Left renal pelvis (tissue), 4 donors: Measurements from ENCODE around the gene PDLIM4. TPM values are rescaled to one million over a fixed set of nuclear protein-coding genes. Genes with fewer than 3 reads are reported as not detected.

Experiments
- DNase-seq, 4 donors: peaks; one replicate each; pipeline ENCODE4 v3.0.0-alpha.2; 2013; ENCODE audit warnings: low read depth in 4 of 4, low spot score in 3 of 4
- polyA plus RNA-seq, 4 donors: library from polyadenylated mRNA; unstranded; fragments of 120-200 nt; gene quantifications; one replicate each; pipeline ENCODE4 v1.2.1, GENCODE V29; 2013; ENCODE audit not compliant: insufficient read length in 4 of 4

PDLIM4 gene
- polyA plus RNA-seq, 4 donors = 14.5 to 36.4 (median 17.4) TPM

DNA sequence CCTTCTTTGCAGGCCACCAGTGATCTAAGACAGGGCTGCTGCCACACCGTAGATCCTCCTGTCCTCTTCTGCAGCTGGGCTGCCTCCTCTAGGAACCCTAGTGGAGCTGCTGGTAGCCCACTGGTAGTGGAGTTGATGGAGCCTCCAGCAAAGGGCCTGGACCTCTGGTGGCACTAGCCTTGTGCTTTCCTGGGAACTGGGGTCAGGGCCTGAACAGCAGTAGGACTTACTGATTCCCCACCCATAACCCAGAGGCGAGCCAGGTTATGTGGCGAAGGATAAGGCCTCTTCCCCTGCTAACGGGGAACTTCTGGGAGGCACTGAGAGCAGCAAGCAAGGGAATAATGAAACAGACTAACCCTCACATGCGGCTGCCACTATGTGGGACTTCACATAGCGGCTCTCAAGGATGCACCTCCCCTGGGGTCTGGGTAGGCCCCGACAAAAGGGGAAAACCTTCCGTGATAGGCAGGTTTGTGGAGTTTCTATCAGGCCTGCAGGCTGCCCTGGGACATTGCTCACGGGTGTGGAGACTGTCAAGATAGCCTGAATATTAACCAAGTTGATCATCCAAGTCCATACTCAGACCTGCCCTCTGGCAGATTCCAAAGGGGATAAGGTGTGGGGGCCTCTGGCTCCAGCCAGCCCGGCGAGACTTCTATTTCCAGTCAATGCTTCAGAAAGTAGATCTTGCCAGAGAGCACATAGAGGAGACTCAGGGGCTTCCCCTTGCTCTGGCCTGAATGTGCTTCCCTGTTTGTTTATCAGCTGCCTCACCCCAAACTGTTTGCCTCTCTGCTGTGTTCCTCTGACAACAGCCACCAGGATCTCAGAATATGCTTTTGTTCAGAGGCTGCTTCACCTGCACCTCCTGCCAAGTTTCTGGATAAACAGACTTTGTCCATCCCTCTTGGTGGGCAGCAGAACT, 44.1 kb downstream of the PDLIM4 start:
- DNase-seq = no peak

DNA sequence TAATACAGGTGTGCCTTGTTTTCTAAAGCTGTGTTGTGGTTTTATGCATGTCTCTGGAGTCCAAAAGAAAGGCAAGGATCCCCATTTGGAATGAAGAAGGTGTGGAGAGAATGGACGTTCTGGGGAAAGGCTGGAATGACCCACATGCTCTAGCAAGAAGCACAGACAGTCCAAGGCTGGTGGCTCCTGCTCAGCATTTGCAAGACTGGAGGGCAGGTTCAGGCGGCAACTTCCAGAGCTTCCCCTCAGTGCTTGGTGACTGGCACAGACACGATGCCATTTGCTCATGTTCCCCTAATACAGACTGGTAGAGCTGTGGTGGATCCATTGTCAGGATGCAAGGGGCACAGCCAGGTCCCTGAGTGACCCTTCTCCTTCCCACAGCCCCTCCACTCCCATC, 44.9 kb downstream of the PDLIM4 start:
- DNase-seq = no peak

DNA sequence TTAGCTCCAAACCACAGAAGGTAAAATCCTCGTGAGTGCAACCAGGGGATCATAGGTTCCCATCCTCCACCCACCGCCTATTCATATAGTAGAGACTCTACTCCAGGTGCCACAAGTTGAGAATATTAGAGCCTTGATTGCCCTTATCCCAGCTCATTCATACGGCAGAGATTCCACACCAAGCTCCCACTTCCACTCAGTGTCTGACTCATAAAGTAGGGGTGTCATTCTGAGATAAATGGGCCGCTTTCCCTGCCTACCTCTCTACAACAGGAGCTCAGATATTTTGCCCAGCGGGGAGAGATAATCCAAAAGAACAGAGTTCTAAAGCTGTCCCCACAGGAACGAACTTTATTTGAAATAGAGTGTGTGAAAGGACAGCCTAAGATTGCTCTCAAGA, 46.1 kb downstream of the PDLIM4 start:
- no peak for DNase-seq

DNA sequence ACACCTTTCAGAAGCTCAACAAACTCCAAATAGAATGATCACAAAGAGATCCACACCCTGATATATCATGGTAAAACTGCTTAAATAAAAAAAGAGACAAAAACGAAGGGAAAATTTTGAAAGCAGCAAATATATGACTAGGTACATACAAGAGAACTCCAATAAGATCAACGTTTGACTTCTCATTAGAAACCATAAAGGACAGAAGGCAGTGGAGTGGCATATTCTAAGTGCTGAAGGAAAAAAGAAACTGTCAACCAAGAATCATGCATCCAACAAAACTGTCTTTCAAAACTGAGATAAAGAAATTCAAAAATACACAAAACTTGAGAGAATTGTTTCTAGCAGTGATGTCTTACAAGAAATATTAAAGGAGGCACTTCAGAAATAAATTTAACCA, 47.9 kb downstream of the PDLIM4 start:
- DNase-seq = no peak

DNA sequence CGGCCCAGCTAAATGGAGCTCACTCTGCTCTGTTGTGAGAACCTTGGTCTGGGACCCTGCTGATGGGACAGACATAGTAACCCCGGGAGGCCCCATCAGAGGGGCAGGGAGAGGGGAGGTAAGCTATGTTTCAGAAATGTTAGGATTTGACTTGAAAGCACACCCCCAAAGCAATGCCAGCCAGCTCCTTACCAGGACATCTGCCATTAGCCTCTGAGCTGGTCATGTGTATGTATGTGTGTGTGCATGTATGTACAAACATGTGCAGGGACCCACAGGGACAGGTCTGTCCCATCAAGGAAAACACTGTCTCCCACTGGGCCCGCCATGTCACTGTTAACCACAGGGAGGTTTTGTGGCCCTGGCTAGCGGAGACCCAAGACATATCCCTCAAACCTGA, 51.2 kb downstream of the PDLIM4 start:
- no peak for DNase-seq

DNA sequence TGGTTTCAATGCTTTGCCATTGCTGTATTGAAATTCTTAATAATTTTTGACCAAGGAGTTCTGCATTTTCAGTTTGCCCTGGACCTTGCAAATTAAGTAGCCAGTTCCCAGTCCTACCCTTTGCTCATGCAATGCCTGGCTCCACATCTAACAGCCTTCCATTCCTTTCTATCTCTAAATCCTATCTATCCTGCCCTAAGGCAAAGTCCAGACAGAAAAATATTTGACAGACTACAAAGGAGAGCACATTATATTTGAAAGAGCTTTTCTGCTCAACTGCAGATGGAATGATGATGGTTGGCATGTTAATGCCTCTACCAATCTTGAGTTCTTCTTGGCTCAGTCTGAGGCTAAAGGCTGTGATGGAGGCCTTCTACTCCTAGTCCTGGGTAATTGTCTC, 52.2 kb downstream of the PDLIM4 start:
- DNase-seq = no peak

DNA sequence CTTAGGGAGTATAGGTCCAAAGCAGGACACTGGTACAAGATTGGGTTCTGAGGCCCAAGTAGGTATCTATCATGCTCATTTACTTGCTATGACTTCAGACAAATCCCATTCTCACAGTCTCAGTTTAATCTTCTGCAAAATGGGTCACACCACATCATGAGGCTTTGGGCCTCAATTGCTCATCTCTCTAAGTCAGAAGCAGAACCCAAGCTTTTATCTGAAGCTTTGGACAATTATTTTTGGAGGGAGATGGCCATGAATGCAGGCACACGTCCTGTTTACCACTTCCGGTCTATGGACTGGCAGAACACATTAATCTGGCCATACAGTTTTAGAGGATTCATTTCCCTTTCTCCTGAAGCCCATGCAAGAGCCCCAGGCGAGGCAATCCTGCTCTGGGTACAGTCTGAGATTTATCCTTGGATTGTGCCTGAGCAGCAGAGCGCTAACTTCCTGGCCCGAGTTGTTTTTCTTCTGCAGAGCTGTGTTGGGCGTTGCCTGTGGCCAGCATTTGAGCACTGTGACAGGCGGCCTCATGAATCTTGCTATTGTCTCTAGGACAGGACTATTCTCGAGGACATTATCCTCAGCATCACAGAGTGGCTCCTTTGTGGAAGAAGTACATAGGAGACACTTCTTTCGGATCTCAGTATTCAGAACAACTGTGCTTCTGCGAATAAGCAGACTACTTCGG, 52.8 kb downstream of the PDLIM4 start:
- DNase-seq = no peak

DNA sequence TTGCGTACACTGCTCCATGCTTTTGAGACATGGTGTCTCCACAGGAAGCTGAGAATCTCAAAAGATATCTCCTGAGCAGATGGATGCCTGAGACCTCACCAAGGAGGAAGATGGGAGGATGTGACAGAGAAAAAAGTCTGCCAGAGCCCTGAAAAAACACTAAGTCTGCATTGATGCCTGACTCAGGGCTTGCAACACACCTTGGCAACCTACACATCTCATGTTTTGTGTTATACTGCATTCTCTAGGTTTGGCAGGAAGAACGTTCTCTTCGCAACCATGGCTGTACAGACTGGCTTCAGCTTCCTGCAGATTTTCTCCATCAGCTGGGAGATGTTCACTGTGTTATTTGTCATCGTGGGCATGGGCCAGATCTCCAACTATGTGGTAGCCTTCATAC, 55.9 kb downstream of the PDLIM4 start:
- no peak for DNase-seq

DNA sequence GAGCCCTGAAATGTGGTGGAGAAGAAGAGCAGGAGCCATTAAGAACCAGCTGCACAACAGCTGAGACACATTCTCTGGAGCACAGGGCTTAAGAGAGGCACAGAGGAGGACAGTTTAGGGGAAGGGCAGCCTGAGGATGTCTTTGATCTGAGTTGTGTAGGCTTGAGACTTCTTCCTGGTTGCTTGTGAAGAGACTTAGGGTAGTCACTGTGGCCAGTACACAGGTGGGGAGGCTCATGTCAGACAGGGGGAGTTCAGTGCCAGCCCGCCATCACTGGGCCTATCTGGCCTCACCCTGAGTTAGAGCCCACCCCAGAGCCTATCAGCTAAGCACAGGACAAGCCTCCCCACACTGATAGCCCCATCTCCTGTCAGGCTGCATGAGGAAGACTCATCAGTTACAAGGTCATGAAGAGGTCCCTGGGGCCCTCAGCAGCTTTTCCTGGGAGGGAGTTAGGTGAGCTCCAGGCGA, 56.5 kb downstream of the PDLIM4 start:
- DNase-seq = no peak

DNA sequence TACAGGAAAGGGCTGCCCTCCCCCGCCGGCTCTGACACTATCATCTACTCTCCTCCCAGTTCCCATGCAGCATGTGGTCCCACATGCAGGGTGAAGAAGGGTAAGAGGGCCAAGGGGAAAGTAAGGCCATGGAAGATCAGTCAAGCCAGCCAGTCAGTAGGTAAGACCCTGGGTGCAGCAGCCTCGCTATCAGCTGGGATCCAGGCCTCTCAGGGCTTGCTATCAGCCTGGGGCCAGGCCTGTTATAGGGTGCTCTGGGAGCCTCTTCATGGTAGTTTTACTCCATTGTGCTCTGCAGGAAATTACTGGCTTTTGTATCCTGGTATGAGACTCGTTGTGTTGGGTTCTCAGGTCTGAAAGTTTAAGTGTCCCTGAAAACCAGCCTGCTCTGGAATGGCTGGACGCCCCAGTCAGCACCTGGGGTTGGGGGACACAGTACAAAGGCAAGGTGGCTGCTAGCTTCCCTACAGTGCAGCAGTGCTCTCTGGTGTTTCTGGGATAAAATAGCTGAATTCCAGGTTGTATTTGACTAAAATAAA, 58.1 kb downstream of the PDLIM4 start:
- DNase-seq = no peak

DNA sequence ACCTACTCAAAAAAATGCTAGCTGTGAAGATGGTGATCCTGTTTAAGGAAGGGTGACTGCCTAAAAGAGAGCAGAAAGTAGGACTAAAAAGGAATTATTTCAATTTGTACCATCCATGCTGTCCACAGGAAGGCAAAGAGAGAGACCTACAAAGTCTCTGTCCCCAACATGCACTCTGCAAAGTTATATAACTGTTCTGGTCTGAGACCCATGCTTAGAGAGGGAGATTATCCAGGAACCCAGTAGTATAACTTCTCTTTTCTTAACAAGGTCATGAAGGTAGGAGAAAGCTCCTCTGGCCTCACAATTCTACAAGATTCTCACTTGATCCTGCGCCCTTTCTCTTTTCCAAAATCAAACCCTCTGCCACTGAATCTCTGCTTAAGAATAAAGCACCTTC, 62.5 kb downstream of the PDLIM4 start:
- no peak for DNase-seq

DNA sequence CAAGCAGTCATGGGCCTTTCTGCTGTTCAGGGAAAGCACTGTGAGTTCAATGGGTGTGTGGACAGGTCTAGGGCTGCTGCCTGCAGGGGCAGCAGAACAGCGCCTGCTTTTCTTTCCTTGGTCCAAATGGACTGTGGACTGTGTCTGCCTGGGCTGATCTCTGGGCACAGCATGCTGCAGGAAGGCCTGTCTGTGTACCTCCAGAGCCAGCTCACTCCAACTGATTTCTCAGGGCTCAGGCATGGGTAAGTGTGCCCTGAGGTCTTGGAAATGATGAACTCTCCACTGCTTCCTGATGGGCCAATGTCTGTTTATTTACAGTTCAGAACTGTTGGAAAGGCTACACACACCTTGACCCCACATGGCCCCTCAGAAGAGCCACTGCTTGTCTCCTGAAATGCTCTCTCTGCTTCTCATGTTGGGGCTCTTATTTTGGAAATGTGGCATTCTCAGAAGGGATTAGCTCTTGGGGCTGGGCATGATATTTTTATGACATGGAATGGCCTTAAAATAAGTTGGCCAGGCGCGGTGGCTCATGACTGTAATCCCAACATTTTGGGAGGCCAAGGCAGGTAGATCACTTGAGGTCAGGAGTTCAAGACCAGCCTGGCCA, 63.7 kb downstream of the PDLIM4 start:
- no peak for DNase-seq

DNA sequence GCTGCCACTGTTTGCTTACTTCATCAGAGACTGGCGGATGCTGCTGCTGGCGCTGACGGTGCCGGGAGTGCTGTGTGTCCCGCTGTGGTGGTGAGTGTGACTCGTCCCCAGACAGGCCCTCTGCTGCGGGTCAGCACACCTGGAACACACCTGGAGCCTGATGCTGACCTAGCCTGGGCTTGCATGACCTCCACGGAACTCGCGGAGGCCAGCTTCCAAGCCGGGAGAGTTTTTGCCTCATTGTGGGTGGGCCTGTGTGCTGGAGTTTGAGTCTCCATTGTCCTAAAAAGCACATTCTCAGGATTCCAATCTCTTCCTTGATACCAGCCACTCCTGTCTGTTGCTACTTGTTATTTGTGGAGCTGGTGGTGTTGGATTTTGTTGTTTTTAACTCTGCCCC, 64.8 kb downstream of the PDLIM4 start:
- no peak for DNase-seq

Other genes with a start within 250 kb of the PDLIM4 start
- gene ACSL6, start 246.0 kb upstream of the PDLIM4 start, polyA plus RNA-seq = 1 to 10 TPM; 1.6 to 2.6 (median 1.7) TPM
- gene IL3, start 197.0 kb upstream of the PDLIM4 start, polyA plus RNA-seq = not detected
- gene CSF2, start 183.9 kb upstream of the PDLIM4 start, polyA plus RNA-seq = not detected
- gene P4HA2, start 29.8 kb upstream of the PDLIM4 start, polyA plus RNA-seq = 10 to 100 TPM; 24.8 to 43.6 (median 33.0) TPM
- gene SLC22A4, start 36.7 kb downstream of the PDLIM4 start, polyA plus RNA-seq = 1 to 10 TPM; 3.1 to 7.6 (median 6.7) TPM
- 10 to 100 TPM; 16.3 to 55.8 (median 42.1) TPM for gene SLC22A5, start 112.0 kb downstream of the PDLIM4 start, polyA plus RNA-seq
- 10 to 100 TPM; 14.7 to 23.8 (median 18.1) TPM for gene IRF1, start 233.1 kb downstream of the PDLIM4 start, polyA plus RNA-seq